ENCODE results near the gene MESP2. TPM values are rescaled to one million over a fixed set of nuclear protein-coding genes. Genes with fewer than 3 reads are reported as not detected.

Gene MESP2
- polyA plus RNA-seq, 1 of the 3 experiments (the other 2 are of a cell fraction), result 0.31 TPM

DNA sequence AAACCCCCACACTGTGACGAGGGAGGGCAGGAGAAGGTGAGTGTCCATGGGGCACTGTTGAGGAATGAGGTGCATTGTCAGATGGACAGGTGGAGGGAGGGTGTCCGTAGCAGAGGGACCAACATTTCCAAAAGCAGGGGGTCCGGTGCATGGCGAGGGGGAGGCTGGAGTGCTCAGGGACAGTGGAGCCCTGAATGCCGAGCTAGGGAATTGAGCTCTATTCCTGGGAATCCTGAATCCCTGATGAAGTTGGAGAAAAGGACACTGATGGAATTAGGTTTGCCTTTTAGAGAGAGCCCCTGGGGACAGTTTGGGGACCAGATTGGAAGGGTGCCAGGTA lies 46.4 kb downstream of the MESP2 start:
- Histone ChIP-seq H3F3A (replicated peaks; ENCODE audit: insufficient read depth) (peaks cover 6% of the 10 kb centered on the region), H3K9ac (no peak overlapping the region), H3K79me2 (ENCODE audit: insufficient read depth) (no peaks in the 10 kb centered on the region), H3K4me1 (ENCODE audit: control insufficient read depth in 1 of 2, insufficient read depth in 2 of 2, low read depth in 1 of 2, low read length in 1 of 2) (peaks cover 8 to 10% of the 10 kb centered on the region in 2 experiments; a peak in 3 of 4 replicates), H3K27ac (ENCODE audit: low read depth in 2 of 2, low read length in 1 of 2) (no peak overlapping the region), H3K9me2 (no peaks in the 10 kb centered on the region), H2AFZ (ENCODE audit: low read depth) (no peak overlapping the region), H3K27me3 (ENCODE audit: insufficient read depth) (no peaks in the 10 kb centered on the region), H3K4me3 (ENCODE audit: low read depth in 2 of 2, low read length in 1 of 2) (no peak overlapping the region), H4K20me1 (ENCODE audit: insufficient read depth) (no peaks in the 10 kb centered on the region), H3K36me3 (replicated peaks in 1 of 2; ENCODE audit: control insufficient read depth in 1 of 2, insufficient read depth in 2 of 2, low read length in 1 of 2) (no peaks in the 10 kb centered on the region), H3K9me3 (no peaks in the 10 kb centered on the region), H3K4me2 (no peak overlapping the region)
- WGBS (ENCODE audit: low lambda C conversion rate), result 93% methylated on average over 5 of the region's 5 CpGs
- ChIA-PET CTCF (interaction anchor here (1.3 kb wide), 1 partner anchor 82 kb away, joined by 3 read pairs; no protein-coding TSS in a partner anchor), POLR2A (no interaction called here)
- TF ChIP-seq GATA2 (CRISPR knock-in tag; IDR thresholded peaks at IDR 0.05) (no peak), FOSL2 (IDR thresholded peaks at IDR 0.05; ENCODE audit: borderline replicate concordance, low read depth) (no peak), TAF1 (IDR thresholded peaks at IDR 0.05; ENCODE audit: borderline replicate concordance, low read depth, low read length) (no peak), SIN3A (IDR thresholded peaks at IDR 0.05; ENCODE audit: borderline replicate concordance, low read depth, low read length) (no peak), YY1 (IDR thresholded peaks at IDR 0.05; ENCODE audit: low read depth) (no peak), NRF1 (IDR thresholded peaks at IDR 0.05; ENCODE audit: low read depth, low read length) (no peak), TCF12 (IDR thresholded peaks at IDR 0.05) (no peak), SMC3 (IDR thresholded peaks at IDR 0.05; ENCODE audit: low read depth, low read length) (no peak)
- TF ChIP-seq, protein P1, sequence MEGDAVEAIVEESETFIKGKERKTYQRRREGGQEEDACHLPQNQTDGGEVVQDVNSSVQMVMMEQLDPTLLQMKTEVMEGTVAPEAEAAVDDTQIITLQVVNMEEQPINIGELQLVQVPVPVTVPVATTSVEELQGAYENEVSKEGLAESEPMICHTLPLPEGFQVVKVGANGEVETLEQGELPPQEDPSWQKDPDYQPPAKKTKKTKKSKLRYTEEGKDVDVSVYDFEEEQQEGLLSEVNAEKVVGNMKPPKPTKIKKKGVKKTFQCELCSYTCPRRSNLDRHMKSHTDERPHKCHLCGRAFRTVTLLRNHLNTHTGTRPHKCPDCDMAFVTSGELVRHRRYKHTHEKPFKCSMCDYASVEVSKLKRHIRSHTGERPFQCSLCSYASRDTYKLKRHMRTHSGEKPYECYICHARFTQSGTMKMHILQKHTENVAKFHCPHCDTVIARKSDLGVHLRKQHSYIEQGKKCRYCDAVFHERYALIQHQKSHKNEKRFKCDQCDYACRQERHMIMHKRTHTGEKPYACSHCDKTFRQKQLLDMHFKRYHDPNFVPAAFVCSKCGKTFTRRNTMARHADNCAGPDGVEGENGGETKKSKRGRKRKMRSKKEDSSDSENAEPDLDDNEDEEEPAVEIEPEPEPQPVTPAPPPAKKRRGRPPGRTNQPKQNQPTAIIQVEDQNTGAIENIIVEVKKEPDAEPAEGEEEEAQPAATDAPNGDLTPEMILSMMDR (IDR thresholded peaks at IDR 0.05), result no peak
- TF ChIP-seq, protein P2, sequence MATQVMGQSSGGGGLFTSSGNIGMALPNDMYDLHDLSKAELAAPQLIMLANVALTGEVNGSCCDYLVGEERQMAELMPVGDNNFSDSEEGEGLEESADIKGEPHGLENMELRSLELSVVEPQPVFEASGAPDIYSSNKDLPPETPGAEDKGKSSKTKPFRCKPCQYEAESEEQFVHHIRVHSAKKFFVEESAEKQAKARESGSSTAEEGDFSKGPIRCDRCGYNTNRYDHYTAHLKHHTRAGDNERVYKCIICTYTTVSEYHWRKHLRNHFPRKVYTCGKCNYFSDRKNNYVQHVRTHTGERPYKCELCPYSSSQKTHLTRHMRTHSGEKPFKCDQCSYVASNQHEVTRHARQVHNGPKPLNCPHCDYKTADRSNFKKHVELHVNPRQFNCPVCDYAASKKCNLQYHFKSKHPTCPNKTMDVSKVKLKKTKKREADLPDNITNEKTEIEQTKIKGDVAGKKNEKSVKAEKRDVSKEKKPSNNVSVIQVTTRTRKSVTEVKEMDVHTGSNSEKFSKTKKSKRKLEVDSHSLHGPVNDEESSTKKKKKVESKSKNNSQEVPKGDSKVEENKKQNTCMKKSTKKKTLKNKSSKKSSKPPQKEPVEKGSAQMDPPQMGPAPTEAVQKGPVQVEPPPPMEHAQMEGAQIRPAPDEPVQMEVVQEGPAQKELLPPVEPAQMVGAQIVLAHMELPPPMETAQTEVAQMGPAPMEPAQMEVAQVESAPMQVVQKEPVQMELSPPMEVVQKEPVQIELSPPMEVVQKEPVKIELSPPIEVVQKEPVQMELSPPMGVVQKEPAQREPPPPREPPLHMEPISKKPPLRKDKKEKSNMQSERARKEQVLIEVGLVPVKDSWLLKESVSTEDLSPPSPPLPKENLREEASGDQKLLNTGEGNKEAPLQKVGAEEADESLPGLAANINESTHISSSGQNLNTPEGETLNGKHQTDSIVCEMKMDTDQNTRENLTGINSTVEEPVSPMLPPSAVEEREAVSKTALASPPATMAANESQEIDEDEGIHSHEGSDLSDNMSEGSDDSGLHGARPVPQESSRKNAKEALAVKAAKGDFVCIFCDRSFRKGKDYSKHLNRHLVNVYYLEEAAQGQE (IDR thresholded peaks at IDR 0.05; ENCODE audit: low read depth, low read length), result no peak
- TF ChIP-seq, protein P3, sequence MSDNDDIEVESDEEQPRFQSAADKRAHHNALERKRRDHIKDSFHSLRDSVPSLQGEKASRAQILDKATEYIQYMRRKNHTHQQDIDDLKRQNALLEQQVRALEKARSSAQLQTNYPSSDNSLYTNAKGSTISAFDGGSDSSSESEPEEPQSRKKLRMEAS (IDR thresholded peaks at IDR 0.05; ENCODE audit: low read depth), result no peak
- DNase-seq, result no peak

Data from SK-N-SH (cell line).